Hematopoietic multipotent progenitor cell treated with erythropoietin and hydrocortisone succinate and interleukin-3 and kit ligand, for 17 days (in vitro differentiated cells): ENCODE results near the gene RBM47.

Experiments used
- DNase-seq: peaks from one replicate; pipeline ENCODE4 v3.0.0-alpha.2; 2015; ENCODE audit warnings: low spot score

Gene RBM47

GRCh38 chr4:40623707-40624106, 6.0 kb downstream of the RBM47 start:
- no peak for DNase-seq

DNA sequence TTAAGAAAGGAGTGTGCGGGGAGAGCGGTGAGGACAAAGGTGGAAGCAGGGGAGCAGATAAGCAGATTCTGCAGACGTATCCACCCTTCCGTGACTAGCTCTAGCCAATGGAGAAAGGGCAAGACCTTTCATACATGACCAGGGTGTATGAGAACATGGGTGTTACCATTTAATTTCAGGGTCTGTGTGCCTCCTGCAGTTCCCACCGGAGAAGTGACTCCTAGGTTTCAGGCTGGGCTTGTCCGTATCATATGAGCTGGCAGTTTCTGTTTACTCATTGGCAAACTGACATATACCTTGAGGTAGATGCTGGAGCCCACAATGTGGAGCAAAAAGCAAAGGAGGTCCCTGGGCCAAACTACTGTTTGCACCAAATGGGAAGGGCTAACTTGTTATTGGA, 6.8 kb downstream of the RBM47 start:
- DNase-seq: no peak

DNA sequence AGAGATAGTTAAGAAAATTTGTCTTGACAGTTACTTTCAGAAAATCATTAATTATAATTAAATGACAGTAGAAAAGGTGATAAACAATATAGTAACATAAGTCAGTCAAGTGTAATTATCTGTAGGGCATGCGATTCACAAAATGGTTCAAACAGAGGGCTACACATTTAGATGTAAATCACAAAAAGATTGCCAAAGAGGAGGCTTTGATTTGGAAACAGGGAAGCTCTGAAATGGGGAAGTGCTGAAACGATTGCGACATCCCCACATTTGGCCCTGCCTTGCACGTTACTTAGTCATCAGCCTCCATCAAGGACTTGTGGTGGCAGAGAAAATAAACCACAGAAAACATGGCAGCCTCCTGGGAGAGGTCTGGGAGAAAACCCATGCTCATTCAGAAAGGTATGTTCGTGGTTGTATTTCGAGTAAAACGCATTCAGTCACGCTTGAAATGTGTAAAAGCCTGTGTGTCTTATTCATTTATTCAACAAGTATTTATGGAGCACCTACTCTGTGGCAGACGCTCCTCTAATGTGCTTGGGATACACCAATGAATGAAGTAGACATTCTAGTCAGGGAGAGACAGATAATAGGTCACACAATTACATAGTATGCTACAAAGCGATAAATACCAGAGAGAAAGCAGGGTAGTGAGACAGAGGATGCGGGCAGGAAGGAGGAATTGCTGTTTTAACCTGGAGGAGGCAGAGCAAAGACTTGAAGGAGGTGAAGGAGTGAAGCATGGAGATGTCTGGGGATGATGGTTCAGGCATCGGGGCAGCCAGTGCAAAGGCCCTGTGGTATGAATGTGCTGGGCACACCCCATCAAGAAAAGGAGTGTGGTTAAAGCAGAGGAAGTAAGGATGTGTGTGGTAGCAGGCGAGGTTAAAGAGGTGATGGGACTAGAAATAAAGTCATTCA, 7.8 kb downstream of the RBM47 start:
- no peak for DNase-seq

DNA sequence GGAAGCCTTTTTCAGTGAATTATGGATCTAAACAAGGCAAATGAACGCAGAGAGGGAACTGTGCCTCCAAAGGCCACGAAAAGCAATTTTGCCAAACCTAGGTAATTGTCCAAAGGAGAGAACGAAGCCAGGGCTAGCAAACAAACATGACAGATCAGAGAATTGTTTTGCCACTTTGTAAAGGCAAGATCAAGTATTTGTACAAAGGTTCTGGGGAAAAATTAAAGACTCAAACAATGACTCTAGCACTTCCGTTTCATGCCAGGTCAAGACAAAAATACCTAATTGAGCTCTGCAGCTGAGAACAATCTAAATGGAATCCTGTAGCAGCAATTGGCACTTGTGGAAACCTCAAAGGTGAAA, 8.5 kb downstream of the RBM47 start:
- no peak for DNase-seq

DNA sequence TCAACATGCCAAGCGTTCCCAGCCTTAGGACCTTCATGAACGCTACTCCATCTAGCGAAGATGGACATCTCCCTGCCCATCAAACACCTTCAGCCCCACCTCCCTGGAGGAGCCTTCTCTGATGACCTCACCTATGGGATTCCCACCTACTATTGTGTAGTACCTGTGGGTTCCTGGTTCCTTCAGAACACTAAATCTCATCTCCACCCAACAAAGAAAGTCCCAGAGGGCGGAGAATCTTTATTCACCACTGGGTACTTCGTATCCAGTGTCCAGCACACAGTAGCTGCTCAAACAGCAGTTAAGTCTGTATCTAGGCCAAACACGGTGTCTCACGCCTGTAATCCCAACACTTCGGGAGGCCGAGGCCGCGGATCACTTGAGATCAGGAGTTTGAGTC, 10.1 kb downstream of the RBM47 start:
- DNase-seq: no peak

GRCh38 chr4:40617872-40618271, 11.8 kb downstream of the RBM47 start:
- DNase-seq: no peak

- no peak for DNase-seq
Observed at GRCh38 chr4:40614031-40614430, 15.6 kb downstream of the RBM47 start.

GRCh38 chr4:40613456-40613855, 16.2 kb downstream of the RBM47 start:
- DNase-seq: no peak

- no peak for DNase-seq
Observed at GRCh38 chr4:40612831-40613230, 16.8 kb downstream of the RBM47 start.

GRCh38 chr4:40612283-40612682, 17.4 kb downstream of the RBM47 start:
- DNase-seq: no peak

DNA sequence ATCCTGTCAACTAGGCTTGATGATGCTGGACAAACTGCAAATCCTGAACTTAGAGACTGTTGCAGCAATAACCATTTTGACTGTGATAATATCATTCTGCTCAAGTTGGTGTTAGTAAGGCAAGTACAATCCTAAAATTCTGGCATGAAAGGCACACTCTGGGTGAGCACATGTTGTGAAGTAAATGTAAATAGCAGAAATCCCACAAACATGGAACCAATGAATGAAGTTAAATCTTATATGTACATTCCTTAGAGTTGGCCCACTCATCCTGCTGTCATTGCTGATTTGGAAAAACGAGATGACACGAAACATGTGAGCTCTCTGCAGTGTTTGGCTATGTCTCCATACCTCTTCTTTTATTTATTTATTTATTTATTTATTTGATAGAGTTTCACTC, 21.0 kb downstream of the RBM47 start:
- DNase-seq: no peak

DNA sequence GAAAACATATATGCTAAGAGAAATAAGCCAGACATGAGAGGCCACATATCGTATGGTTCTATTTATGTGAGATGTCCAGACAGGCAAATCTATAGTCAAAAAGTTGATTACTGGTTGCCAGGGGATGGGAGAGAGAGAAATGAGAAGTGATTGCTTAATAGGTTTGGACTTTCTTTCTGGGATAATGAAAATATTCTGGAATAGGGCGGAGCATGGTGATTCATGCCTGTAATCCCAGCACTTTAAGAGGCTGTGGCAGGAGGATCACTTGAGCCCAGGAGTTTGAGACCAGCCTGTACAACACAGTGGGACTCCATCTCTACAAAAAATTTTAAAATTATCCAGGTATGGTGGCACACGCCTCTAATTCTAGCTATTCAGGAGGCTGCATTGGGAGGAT, 22.4 kb downstream of the RBM47 start:
- DNase-seq: no peak

DNA sequence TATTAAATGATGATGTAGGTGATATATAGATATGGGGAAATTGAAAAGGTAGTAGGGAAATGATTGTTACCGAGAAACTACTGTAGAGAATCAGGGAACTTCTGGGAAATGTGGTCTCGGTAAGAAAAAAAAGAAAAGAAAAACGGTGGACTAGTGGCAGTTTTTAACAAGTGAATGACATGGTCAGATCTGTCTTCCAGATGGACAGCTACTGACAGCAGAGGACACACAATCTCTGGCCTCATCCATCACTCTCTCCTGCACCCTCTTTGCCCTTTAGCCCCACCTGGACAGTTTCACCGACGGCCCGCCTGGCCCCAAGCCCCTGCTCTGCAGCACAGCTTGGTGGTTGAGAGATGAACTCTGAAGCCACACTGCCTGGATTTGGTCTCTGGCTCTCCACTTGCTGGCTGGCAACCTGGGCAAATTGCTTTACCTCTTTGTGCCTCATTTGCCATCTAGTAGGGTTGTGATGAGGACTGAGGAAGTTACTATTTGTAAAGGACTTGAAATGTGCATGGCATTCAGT, 23.4 kb downstream of the RBM47 start:
- no peak for DNase-seq

DNA sequence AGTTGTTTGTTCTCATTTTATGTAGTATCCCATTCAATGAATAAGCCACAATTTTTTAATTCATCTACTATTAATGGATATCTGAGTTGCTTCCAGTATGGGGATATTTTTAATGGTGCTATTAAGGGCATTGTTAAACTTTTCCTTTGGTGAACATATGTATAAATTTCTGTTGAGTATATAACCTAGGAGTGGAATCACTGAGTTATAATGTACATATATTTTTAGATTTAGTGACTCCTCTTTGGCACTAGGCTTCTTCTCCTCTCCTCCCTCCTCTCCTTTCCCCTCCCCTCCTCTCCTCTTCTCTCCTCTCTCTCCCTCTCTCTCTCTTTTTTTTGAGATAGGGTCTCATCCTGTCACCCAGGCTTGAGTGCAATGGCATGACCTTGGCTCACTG, 26.4 kb downstream of the RBM47 start:
- DNase-seq: no peak

GRCh38 chr4:40601641-40602040, 28.0 kb downstream of the RBM47 start:
- DNase-seq: no peak

DNA sequence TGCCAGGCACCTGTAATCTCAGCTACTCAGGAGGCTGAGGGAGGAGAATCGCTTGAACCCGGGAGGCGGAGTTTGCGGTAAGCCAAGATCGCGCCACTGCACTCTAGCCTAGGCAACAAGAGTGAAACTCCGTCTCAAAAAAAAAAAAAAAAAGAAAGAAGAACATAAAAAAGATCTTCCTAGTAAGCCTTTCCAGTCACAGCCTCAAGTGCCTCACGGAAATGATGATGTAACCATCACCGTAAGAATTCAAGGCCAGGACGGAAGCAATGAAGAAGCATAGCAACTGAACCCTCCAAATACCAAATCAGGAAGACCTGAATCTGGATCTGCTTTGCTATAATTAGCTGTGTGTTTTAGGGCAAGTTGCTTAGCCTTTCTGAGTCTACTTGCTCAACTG, 28.8 kb downstream of the RBM47 start:
- no peak for DNase-seq

- DNase-seq: no peak
Observed at GRCh38 chr4:40599431-40599830, 30.2 kb downstream of the RBM47 start.

- DNase-seq: no peak
Observed at GRCh38 chr4:40596522-40596921, 33.1 kb downstream of the RBM47 start.

- no peak for DNase-seq
Observed at GRCh38 chr4:40595981-40596380, 33.7 kb downstream of the RBM47 start.

- DNase-seq: no peak
Observed at GRCh38 chr4:40594261-40595178, 35.1 kb downstream of the RBM47 start.

DNA sequence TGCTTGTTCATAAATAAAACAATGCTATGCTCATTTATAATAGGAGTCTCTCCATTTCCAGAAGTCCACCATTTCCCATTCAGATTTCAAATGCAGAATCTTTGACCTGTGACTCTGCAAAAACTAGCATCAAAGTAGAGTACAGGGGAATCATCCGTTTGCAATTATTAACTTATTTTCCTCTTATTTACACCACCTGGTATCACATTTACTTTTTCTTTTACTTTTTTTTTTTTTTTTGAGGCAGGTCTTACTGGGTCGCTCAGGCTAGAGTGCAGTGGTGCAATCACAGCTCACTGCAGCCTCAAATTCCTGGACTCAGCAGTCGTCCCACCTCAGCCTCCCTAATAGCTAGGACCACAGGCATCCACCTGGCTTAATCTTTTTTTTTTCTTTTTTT, 37.6 kb downstream of the RBM47 start:
- no peak for DNase-seq

DNA sequence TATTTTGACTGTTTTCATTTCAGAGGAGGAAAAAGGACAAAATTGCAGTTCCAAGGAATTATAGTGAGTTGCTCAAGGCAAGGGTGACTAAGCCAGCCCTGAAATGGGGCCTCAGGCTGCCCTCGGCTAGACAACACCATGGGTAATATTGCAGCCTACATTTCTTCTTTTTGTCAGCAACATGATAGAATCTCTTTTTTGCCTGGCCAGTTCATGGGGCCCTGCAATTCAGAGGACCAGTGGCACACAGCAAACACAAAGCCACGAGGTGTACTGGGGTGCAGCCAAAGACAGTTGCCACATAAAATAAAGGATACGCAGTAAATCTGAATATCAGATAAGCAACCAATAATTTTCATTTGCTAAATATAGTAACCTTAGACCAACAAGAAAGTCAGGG, 41.8 kb downstream of the RBM47 start:
- no peak for DNase-seq

- no peak for DNase-seq
Observed at GRCh38 chr4:40587351-40587750, 42.3 kb downstream of the RBM47 start.
